Measurements from ENCODE around the gene HDAC9.

The HDAC9 gene

GRCh38 chr7:18896343-18896975 is 400.9 kb downstream of the HDAC9 start:
- Histone ChIP-seq H3K4me1 (ENCODE audit: low read depth, poor library complexity, severe bottlenecking) (no peaks in the 10 kb centered on the region), H3K4me2 (no peak overlapping the region), H2AFZ (ENCODE audit: low read depth) (no peak overlapping the region), H3K27me3 (ENCODE audit: insufficient read depth, low read depth) (no peaks in the 10 kb centered on the region), H3K27ac (no peak overlapping the region), H3K79me2 (ENCODE audit: insufficient read depth, low read depth) (no peaks in the 10 kb centered on the region), H3K4me3 (IDR thresholded peaks at IDR 0.05; ENCODE audit: insufficient read depth, low read depth, low read length) (no peak overlapping the region), H4K20me1 (ENCODE audit: insufficient read depth) (no peaks in the 10 kb centered on the region; the same call in 1 of the 2 replicates), H3K9ac (no peak overlapping the region), H3K36me3 (ENCODE audit: insufficient read depth) (no peaks in the 10 kb centered on the region)
- TF ChIP-seq, protein P1, sequence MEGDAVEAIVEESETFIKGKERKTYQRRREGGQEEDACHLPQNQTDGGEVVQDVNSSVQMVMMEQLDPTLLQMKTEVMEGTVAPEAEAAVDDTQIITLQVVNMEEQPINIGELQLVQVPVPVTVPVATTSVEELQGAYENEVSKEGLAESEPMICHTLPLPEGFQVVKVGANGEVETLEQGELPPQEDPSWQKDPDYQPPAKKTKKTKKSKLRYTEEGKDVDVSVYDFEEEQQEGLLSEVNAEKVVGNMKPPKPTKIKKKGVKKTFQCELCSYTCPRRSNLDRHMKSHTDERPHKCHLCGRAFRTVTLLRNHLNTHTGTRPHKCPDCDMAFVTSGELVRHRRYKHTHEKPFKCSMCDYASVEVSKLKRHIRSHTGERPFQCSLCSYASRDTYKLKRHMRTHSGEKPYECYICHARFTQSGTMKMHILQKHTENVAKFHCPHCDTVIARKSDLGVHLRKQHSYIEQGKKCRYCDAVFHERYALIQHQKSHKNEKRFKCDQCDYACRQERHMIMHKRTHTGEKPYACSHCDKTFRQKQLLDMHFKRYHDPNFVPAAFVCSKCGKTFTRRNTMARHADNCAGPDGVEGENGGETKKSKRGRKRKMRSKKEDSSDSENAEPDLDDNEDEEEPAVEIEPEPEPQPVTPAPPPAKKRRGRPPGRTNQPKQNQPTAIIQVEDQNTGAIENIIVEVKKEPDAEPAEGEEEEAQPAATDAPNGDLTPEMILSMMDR (conservative IDR thresholded peaks at IDR 0.05; ENCODE audit: low read depth, low read length): no peak

GRCh38 chr7:18900236-18900635 is 404.7 kb downstream of the HDAC9 start:
- Histone ChIP-seq H4K20me1 (ENCODE audit: insufficient read depth) (no peaks in the 10 kb centered on the region; the same call in 1 of the 2 replicates), H3K36me3 (ENCODE audit: insufficient read depth) (no peaks in the 10 kb centered on the region), H3K4me1 (ENCODE audit: low read depth, poor library complexity, severe bottlenecking) (no peaks in the 10 kb centered on the region), H3K27ac (no peak overlapping the region), H3K4me3 (IDR thresholded peaks at IDR 0.05; ENCODE audit: insufficient read depth, low read depth, low read length) (no peak overlapping the region), H3K27me3 (ENCODE audit: insufficient read depth, low read depth) (no peaks in the 10 kb centered on the region), H2AFZ (ENCODE audit: low read depth) (no peak overlapping the region), H3K9ac (no peak overlapping the region), H3K79me2 (ENCODE audit: insufficient read depth, low read depth) (no peaks in the 10 kb centered on the region), H3K4me2 (no peak overlapping the region)
- TF ChIP-seq, protein P1 (conservative IDR thresholded peaks at IDR 0.05; ENCODE audit: low read depth, low read length): no peak

- TF ChIP-seq, protein P1 (conservative IDR thresholded peaks at IDR 0.05; ENCODE audit: low read depth, low read length): no peak
- Histone ChIP-seq H2AFZ (ENCODE audit: low read depth) (no peak overlapping the region), H3K9ac (no peak overlapping the region), H3K4me2 (no peak overlapping the region), H3K27ac (no peak overlapping the region), H3K36me3 (ENCODE audit: insufficient read depth) (no peaks in the 10 kb centered on the region), H3K27me3 (ENCODE audit: insufficient read depth, low read depth) (no peaks in the 10 kb centered on the region), H3K79me2 (ENCODE audit: insufficient read depth, low read depth) (no peaks in the 10 kb centered on the region), H3K4me3 (IDR thresholded peaks at IDR 0.05; ENCODE audit: insufficient read depth, low read depth, low read length) (no peak overlapping the region), H4K20me1 (ENCODE audit: insufficient read depth) (no peaks in the 10 kb centered on the region; the same call in 1 of the 2 replicates), H3K4me1 (ENCODE audit: low read depth, poor library complexity, severe bottlenecking) (no peaks in the 10 kb centered on the region)
These were observed 405.3 kb downstream of the HDAC9 start for GRCh38 chr7:18900803-18901202.

DNA sequence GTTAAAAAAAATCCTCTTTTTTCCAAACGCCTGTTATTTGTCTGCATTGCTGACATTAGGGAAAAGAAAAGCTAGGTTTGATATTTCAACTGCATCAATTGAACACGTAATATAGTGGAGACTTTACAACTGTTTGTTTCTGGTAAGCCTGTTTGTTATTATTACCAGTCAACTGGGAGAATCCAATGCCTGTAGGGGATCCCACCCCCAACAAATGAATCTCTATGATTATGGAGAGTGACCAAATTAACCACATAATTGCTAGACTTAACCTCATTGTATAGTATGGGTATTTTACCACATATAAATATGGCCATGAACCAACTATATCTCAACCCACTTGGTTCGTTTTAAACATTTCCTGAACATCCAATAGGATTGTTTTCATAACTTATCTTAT is 405.8 kb downstream of the HDAC9 start:
- Histone ChIP-seq H3K9ac (no peak overlapping the region), H3K79me2 (ENCODE audit: insufficient read depth, low read depth) (no peaks in the 10 kb centered on the region), H4K20me1 (ENCODE audit: insufficient read depth) (no peaks in the 10 kb centered on the region; the same call in 1 of the 2 replicates), H3K36me3 (ENCODE audit: insufficient read depth) (no peaks in the 10 kb centered on the region), H2AFZ (ENCODE audit: low read depth) (no peak overlapping the region), H3K4me1 (ENCODE audit: low read depth, poor library complexity, severe bottlenecking) (no peaks in the 10 kb centered on the region), H3K4me2 (no peak overlapping the region), H3K27ac (no peak overlapping the region), H3K4me3 (IDR thresholded peaks at IDR 0.05; ENCODE audit: insufficient read depth, low read depth, low read length) (no peak overlapping the region), H3K27me3 (ENCODE audit: insufficient read depth, low read depth) (no peaks in the 10 kb centered on the region)
- TF ChIP-seq, protein P1 (conservative IDR thresholded peaks at IDR 0.05; ENCODE audit: low read depth, low read length): no peak
